ENCODE results near the gene KIFC1. TPM values are rescaled to one million over a fixed set of nuclear protein-coding genes. Genes with fewer than 3 reads are reported as not detected.

The KIFC1 gene
- total RNA-seq, 1 donor from 2014 or later: 93.9 TPM

- peak overlapping the region; percentile 64 for H3K27ac Mint-ChIP-seq
- Histone ChIP-seq H3K79me2 (ENCODE audit: low read depth) (peaks cover 53% of the 10 kb centered on the region), H3K9me3 (ENCODE audit: low read depth) (no peaks in the 10 kb centered on the region), H3K4me1 (peaks cover 28% of the 10 kb centered on the region), H3K27me3 (no peaks in the 10 kb centered on the region), H3K9ac (no peak overlapping the region), H3K27ac (no peak overlapping the region), H3K36me3 (no peaks in the 10 kb centered on the region), H3K4me3 (no peak overlapping the region), H4K20me1 (ENCODE audit: low read depth) (peaks cover 27% of the 10 kb centered on the region), H2AFZ (replicated peaks) (no peak overlapping the region), H3F3A (ENCODE audit: low read depth) (peaks cover 63% of the 10 kb centered on the region), H3K4me2 (no peak overlapping the region)
- peaks cover 57% of the 10 kb centered on the region for H3K4me1 Mint-ChIP-seq
- DNase-seq (ENCODE audit: low spot score): peak; percentile 42
- no peaks in the 10 kb centered on the region for H3K9me3 Mint-ChIP-seq
- peak overlapping the region; percentile 62 for H3K4me3 Mint-ChIP-seq
- H3K27me3 Mint-ChIP-seq (ENCODE audit: insufficient read depth, low read depth): peaks cover 8% of the 10 kb centered on the region
- peaks cover 24% of the 10 kb centered on the region for H3K36me3 Mint-ChIP-seq
- TF ChIP-seq EZH2phosphoT487 (IDR thresholded peaks at IDR 0.05) (no peak), EZH2 (IDR thresholded peaks at IDR 0.05) (no peak), CTCF (IDR thresholded peaks at IDR 0.05) (peak; percentile 58)
These were observed 23.1 kb downstream of the KIFC1 start for GRCh38 chr6:33414592-33415271.

- Histone ChIP-seq H3K27ac (no peak overlapping the region), H3K27me3 (no peaks in the 10 kb centered on the region), H3K79me2 (ENCODE audit: low read depth) (peaks cover 59% of the 10 kb centered on the region), H3K36me3 (no peaks in the 10 kb centered on the region), H2AFZ (replicated peaks) (no peak overlapping the region), H4K20me1 (ENCODE audit: low read depth) (peaks cover 27% of the 10 kb centered on the region), H3K9ac (no peak overlapping the region), H3K4me3 (peak overlapping the region; percentile 84), H3F3A (ENCODE audit: low read depth) (peaks cover 61% of the 10 kb centered on the region), H3K4me1 (peaks cover 28% of the 10 kb centered on the region), H3K4me2 (peak overlapping the region; percentile 88), H3K9me3 (ENCODE audit: low read depth) (no peaks in the 10 kb centered on the region)
- peaks cover 57% of the 10 kb centered on the region for H3K4me1 Mint-ChIP-seq
- H3K27ac Mint-ChIP-seq: no peak overlapping the region
- peaks cover 24% of the 10 kb centered on the region for H3K36me3 Mint-ChIP-seq
- H3K9me3 Mint-ChIP-seq: no peaks in the 10 kb centered on the region
- DNase-seq (ENCODE audit: low spot score): no peak
- H3K27me3 Mint-ChIP-seq (ENCODE audit: insufficient read depth, low read depth): peaks cover 8% of the 10 kb centered on the region
- TF ChIP-seq EZH2phosphoT487 (IDR thresholded peaks at IDR 0.05): no peak
- no peak for TF ChIP-seq CTCF (IDR thresholded peaks at IDR 0.05)
- no peak for TF ChIP-seq EZH2 (IDR thresholded peaks at IDR 0.05)
- H3K4me3 Mint-ChIP-seq: peak overlapping the region; percentile 62
These were observed 24.2 kb downstream of the KIFC1 start for GRCh38 chr6:33415831-33416230.

GRCh38 chr6:33416386-33417127, 24.9 kb downstream of the KIFC1 start:
- Histone ChIP-seq H3K27me3 (no peaks in the 10 kb centered on the region), H3K4me2 (peak overlapping the region; percentile 88), H3K9ac (peak overlapping the region; percentile 67), H3K4me1 (peaks cover 32% of the 10 kb centered on the region), H3K9me3 (ENCODE audit: low read depth) (no peaks in the 10 kb centered on the region), H3K4me3 (peak overlapping the region; percentile 84), H3F3A (ENCODE audit: low read depth) (peaks cover 56% of the 10 kb centered on the region), H3K27ac (no peak overlapping the region), H3K79me2 (ENCODE audit: low read depth) (peaks cover 60% of the 10 kb centered on the region), H2AFZ (replicated peaks) (no peak overlapping the region), H3K36me3 (no peaks in the 10 kb centered on the region), H4K20me1 (ENCODE audit: low read depth) (peaks cover 27% of the 10 kb centered on the region)
- TF ChIP-seq EZH2 (IDR thresholded peaks at IDR 0.05): no peak
- no peak for TF ChIP-seq CTCF (IDR thresholded peaks at IDR 0.05)
- no peak for TF ChIP-seq EZH2phosphoT487 (IDR thresholded peaks at IDR 0.05)
- no peak for DNase-seq (ENCODE audit: low spot score)
- peaks cover 61% of the 10 kb centered on the region for H3K4me1 Mint-ChIP-seq
- peaks cover 22% of the 10 kb centered on the region for H3K36me3 Mint-ChIP-seq
- H3K27ac Mint-ChIP-seq: peak overlapping the region; percentile 27
- H3K27me3 Mint-ChIP-seq (ENCODE audit: insufficient read depth, low read depth): peaks cover 5% of the 10 kb centered on the region
- peak overlapping the region; percentile 96 for H3K4me3 Mint-ChIP-seq
- no peaks in the 10 kb centered on the region for H3K9me3 Mint-ChIP-seq
